EL (cell line): ENCODE measurements around the gene TNFRSF18.
A peak's percentile ranks its signal among the peaks of the same experiment; 100 is the strongest.

Experiments used
- DNase-seq: peaks from one replicate; pipeline ENCODE4 v3.0.0-alpha.2; 2016

TNFRSF18 gene

DNA sequence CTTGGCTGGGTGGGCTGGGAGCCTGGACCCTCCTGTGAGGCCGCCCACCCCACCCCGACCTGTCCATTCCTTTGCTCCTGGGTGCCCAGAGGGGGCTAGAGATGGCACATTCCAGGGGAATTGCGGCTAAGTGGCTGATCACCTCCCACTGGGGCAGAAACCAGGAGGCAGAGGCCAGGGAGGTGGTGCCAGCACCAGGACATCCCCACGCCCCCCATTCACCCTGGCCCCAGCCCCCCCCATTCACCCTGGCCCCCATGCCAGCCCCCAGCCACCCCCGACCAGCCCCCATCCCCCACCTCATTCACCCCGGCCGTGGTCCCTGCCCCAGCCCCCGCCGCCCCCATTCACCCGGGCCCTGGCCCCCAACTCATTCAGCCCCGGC is 33.9 kb upstream of the TNFRSF18 start:
- no peak for DNase-seq

DNA sequence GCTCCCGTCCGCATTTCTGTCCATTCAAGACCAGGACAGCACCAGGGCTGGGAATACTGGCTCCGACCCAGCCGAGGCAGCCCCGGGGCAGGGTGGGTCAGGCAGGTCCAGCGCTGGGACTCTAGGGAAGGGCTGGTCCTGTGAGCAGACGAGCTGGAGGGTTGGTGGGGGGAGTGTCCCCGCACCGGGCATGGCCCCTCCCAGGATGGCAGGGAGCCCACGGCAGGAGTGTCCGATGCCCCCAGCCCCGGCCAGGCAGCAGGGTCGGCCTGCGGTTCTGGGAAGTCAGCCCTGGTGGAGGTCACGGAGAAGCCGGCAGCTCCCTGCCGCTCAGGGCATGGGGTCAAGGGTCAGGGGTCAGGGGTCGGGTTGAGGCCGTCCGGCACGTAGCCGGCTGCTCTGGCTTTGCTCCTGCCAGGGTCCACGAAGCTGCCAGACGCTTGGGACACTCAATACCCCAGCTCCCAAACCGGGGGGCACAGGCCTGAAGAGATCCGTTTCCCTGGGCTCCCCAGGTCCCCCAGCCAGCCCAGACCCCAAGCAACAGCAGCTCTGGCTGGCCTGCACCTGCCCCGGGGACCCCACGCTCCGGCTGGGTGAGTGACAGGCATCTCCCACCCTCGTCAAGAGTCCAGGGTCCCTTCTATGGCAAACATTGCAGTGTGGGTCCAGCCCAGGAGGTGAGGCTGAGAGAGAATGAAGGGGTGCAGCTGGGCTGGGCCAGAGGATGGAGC is 33.4 kb upstream of the TNFRSF18 start:
- no peak for DNase-seq

DNA sequence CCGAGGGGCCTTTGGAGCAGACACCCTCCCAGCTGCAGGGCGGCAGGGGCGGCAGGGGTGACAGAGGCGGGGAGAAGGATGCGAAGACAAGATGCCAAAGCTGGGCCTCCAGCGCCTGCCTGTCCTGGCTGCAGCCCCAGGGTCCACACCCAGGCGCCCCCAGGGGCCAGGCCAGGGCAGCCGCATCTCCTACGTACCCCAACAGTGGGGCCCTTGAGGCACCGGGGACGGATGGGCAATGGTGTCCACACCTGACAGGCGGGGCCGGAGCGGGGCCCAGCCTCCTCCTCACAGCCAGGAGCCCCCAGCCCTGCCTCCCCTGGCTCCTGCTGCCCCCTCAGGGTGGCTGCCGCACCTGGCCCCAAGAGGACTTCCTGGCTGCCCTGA is 32.8 kb upstream of the TNFRSF18 start:
- DNase-seq = no peak

DNA sequence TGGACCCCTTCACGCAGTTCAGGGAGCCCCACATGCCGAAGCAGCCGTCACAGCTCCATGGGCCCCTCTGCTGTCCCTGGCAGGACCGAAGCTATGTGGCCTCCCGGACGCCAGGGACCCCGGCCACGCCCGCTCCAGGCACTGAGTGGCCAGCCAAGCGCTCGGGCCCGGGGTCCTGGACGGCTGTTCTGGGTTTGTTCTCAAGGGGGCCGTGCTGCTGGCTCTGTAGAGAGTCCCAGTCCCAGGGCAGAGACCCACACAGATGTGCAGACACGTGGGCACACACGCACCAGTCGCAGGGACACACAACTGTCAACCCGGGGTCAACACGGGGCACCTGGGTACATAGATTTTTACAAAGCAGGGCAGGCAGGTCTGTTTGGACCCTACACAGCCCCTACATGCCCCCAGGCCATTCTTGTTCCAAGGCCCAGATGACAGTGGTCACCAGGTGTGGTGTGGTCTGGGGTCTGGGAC is 32.3 kb upstream of the TNFRSF18 start:
- no peak for DNase-seq

DNA sequence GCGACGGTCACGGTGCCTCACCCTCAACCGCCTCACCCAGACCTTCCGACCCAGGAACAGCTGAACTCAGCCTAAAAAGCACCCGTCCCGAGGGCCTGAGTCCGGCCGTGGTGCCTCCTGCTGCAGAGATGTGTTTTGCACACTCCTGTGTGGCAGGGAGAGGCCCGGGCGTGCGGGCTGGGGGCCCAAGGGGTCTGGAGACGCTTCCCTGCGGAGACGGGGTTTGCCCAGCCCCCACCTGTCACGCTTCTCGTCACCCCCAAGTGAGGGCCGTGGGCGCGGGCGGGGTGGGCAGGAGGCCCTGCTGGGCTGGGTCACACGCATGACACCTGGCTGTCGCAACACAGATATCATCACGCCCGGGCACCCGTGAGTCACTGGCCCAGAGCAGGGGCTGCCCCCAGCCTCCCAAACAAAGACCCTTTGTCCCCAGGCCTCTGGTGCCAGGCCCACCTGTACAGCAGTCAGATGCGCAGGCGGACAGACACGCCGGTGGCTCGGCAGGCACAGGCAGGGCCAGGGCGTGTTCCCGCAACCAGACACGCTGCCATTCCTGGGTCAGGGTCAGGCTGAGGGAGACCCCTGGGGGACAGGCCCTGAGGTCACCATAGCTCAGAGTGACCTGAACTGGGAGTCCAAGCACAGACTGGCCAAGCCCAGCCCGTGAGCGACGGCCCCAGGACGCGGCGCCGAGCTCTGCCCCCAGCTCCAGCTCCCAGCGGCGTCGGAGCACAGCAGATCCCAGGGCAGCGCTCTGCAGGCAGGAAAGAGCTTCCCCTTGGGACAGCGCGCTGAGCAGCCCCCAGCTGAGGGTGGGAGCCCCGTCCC is 31.7 kb upstream of the TNFRSF18 start:
- no peak for DNase-seq

DNA sequence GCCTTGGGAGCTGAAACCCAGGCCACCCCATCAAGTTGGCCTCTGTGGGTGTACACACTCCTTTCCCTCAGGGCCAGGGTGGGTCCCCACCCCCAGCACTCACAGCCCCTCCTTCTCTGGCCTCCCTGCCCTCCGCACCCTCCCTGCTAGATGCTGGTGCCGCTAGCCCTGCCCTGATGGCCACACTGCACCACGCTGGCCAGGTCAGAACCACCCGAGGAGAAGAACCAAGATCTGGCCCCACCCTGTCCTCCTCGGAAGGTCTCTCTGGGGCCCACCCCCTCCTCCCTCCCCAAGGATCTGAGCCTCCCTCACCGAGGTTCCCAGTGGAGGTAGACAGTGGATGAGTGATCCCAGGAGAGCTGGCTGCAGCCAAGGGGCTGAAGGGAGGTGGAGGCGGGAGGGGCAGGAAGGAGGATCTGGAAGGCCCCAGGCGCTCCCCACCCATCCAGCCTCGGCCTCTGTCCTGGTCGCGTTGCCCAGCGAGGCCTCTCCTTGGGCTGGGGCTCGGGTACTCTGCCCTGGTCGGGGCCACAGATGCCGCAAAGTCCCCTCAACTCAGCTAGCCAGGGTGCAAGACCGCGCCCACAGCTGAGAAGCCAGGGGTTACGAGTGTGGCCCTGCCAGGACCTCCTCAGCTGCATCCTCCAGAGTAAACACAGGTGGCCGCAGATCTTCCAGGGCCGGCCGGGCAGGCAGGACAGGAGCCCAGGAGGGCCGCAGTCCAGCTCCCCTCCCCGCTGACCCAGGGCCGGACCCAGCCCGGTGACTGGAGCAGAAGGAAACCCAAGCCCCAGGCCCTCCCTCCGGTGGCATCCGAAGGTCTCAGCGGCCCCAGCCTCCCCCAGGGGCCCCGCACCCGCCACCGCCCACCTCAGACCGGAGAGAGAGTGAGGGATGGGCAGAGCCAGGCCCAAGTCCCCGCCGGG is 30.8 kb upstream of the TNFRSF18 start:
- no peak for DNase-seq

DNA sequence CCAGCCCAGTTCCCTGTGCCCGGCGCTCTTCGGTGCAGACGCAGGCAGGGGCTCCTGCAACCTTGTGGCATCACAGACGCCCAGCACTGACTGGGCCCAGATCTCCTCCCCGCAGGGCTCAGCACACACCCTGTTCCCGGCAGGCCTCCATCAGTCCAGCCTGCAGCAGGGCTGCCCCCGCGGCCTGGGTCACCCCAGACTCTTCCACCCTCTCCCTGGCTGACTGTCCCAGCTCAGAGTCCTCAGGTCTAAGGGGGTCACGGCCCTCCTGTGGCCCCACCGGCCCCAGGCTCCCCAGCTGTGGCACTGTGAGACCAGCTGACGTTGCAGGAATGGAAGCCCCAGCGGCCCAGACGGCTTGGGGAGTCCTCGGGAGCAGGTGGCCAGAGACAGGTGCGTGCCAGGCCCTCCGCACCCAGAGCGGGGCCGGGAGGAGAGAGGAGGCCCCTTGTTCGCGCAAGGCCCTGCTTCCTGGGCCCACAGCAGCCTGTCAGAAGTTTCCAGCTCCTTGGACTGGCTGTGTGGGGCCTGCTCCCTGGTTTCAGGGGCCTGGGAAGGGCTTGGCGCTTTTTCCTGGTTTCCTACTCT is 29.9 kb upstream of the TNFRSF18 start:
- DNase-seq = no peak

DNA sequence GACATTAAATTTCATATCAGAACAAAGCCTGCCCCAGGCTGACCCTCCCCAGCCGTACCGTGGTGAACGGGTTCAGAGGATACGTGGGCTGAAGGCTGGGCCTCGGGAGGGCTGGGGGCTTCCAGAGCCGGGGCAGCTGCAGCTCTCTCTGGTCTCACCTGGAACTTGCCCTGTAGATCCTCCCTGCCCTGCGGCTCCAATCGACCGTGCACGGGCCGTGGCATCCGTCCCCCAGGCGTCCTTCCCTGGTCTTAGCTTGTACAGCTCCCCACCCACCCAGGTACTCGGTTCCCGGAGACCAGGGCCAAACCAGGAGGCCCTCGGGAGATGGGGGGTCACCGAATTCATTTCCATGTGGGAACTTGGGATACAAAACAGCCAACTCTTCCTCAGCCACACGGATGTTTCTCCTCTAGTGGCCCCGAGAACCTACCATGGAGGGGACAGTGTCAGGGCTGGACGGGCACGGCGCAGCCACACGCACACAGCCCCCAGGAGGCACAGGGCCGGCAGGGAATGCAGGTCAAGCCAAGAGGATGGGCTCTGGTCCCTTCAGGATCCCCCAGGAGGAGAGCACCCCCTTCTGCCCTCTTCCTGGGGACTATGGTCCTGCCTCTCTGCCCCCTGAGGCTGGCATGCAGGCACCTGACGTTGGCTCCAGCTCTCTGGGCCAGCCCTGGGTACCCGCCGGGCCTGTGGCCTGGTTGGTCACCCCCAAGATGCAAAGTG is 28.8 kb upstream of the TNFRSF18 start:
- DNase-seq = no peak

DNA sequence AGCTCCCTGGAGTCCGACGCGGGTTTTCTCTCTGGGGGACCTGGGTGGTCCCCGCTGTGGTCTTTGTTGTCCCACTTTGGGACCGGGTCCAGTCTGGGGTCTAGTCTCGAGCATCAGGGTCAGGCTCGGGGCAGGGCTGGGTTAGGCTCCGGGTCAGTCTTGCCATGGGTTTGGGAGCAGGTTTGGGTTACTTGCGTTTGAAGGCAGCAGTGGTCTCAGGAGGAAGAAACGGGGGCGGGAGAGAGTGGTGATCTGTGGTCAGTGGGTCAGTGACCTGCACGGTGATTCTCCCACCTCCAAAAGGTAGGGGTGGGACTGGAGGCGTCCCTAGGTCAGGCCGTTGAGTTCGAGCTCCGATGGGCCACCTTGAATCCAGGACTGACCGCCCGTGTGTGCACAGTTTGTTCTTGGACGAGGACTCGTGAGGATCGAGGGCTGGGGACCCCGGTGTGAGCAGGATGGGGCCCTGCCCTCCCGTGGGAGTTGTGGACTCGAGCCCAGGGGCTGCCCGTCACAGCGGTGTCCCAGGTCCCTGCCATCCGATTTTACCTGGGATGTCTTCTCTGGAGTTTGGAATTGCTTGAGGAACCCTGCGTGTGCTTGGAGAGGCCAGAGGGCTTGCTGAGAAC is 27.9 kb upstream of the TNFRSF18 start:
- DNase-seq = no peak

DNA sequence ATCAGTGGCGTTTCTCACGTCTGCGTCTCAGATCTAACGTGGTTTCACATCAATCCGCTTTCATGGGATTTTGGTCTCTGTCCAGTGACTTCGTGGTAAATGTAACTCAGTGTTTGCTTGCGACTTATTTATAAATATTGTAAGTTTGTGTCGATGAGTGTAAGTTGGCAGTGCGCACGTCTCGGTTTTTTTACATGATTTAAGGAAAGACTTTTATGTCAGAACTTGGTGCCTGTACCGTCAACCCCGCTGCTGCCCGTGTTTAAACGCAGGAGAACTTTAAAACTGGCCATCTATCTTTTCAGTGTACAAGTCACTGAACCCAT is 27.1 kb upstream of the TNFRSF18 start:
- no peak for DNase-seq

DNA sequence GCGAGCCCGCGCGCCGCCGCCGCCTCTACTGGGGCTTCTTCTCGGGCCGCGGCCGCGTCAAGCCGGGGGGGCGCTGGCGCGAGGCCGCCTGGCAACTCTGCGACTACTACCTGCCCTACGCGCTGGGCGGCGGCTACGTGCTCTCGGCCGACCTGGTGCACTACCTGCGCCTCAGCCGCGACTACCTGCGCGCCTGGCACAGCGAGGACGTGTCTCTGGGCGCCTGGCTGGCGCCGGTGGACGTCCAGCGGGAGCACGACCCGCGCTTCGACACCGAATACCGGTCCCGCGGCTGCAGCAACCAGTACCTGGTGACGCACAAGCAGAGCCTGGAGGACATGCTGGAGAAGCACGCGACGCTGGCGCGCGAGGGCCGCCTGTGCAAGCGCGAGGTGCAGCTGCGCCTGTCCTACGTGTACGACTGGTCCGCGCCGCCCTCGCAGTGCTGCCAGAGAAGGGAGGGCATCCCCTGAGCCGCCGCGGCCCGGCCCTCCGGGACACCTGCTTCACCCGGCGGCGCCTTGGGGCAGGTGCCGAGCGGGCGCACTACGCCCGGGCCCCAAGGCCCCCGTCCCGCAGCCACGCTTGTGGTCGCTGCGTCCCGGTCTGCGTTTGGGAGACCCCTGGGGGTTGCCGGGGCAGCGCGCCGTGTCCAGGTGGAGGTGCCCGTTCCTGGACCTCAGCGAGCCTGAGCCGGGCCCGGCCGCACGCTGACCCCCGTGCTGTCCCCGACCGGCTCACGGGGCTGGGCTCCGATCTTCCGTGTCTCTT is 26.6 kb upstream of the TNFRSF18 start:
- DNase-seq = no peak

DNA sequence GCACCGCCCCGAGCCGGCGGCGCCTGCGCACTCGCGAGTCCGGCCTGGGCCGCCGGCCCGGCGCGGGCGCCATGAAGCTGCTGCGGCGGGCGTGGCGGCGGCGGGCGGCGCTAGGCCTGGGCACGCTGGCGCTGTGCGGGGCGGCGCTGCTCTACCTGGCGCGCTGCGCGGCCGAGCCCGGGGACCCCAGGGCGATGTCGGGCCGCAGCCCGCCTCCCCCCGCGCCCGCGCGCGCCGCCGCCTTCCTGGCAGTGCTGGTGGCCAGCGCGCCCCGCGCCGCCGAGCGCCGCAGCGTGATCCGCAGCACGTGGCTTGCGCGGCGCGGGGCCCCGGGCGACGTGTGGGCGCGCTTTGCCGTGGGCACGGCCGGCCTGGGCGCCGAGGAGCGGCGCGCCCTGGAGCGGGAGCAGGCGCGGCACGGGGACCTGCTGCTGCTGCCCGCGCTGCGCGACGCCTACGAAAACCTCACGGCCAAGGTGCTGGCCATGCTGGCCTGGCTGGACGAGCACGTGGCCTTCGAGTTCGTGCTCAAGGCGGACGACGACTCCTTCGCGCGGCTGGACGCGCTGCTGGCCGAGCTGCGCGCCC is 25.9 kb upstream of the TNFRSF18 start, which contains the start of gene B3GALT6:
B3GALT6 (plus strand) TSS at position 30 of the 588 bp plus-strand sequence; CDS start at position 72, 42 bp downstream.
- no peak for DNase-seq

DNA sequence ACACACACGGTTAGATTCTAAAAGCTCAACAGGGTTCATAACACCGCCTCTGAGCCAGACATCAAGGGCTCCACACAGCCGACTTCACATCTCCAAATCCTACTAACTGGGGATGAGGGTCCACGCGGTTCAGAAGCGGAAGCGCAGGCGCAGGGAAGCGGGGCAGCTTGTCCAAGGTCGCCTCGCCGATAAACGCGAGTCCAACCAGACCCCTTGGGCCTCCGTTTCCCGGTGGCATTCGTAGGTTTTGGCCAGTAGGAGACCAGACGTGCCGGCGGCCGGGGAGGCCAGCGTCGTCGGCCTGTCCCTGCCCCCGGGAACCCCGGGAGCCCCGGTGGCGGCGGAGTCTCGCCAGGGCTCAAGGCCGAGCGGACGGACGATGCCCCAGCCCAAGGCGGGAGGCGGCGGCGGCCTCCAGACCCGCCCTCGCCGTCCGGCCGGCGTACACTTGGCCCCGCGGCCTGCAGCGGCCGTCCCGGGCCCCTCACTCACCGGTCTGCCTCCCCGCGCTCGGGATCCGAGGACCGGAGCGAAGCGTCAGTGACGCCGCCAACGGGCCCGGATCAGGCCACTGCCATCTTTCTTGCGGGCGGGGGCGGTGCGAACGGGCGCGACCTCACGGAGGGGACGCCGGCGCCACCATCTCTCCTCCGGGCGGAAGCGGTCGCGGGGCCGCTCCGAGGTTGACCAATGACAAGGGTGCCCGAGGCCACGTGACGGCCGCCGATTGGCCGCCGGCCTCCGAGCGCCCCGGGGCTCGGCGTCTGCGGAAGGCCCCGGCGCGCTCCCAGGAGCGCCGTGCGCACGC is 25.2 kb upstream of the TNFRSF18 start, which contains the start of gene SDF4:
SDF4 (minus strand) TSS at position 602 of the 808 bp plus-strand sequence. CDS start 3,229 bp downstream, outside the sequence.
- DNase-seq = peak; percentile 96

DNA sequence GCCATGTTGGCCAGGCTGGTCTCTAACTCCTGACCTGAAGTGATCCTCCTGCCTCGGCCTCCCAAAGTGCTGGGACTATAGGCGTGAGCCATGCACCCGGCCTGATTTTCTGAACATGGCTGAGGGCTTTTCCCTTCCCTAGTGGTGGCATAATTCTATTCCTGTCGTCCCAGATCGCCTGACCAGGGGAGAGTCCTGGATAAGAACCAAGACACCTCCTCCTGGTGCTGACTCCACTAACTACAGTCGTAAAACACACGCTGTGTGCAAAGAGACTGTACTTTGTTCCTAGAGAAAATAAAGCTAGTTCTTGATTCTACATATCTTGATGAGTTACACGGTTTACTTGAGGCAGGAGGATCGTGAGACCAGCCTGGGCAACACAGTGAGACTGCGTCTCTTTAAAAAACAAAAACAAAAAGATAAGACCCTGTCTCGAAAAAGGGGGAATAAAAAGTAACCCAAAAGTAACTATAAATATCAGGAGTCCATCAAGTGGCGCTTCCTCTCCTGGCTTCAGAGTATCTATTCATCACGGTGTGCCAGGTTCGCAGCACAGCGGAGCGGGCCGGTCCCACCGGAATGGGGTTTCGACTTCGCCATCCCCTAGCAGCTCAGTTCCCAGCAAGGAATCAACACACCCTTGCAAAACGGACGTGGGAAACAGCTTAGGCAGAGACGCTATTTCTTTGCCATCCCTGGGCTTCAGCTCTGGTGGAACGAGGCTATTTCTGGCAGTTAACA is 24.4 kb upstream of the TNFRSF18 start:
- DNase-seq = peak; percentile 72

DNA sequence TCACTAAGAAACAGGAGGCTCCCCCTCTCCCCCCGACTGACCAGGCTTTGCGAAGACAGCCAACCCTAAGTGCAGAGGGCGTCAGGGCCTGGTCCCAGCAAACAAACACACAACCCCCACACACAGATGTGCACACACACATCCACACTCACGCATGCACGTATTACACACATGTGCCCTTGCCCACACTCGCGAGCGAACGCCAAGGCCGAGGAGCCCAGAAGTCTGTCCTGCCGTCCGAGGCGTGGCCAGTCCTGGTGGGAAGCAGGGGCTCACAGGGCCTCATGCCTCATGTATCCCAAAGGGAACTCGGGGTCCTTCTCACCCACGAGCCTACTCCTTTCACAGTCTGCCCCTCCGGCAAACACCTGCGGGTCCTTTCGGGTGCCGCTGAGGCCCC is 23.4 kb upstream of the TNFRSF18 start:
- DNase-seq = no peak

DNA sequence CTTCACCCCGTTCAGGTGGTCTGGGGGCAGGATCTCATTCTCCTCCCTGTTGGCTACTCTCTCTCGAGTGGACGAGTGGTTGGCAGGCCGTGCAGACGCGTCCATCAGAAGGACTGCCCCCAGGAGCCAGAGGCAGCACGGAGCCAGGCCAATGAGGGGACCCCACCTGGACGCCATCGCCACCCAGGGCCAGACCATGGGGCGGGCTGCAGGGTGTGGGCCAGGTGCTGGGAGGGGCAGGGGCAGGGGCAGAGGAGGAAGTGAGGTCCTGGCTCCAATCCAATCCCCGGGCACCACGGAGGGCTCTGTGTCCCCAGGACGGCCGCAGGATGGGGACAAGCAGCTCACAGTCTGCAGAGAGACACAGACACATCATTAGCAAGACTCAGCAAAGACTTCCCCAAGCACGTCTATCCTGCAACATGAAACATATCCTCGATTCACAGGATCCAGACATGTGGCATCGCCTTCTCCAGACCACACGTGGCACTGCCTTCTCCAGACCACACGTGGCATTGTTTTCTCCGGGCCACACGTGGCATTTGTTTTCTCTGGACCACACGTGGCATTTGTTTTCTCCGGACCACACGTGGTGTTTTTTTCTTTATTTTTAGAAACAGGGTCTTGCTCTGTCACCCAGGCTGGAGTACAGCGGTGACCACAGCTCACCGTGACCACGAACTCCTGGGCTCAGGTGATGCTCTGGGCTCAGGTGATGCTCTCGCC is 22.4 kb upstream of the TNFRSF18 start:
- no peak for DNase-seq

DNA sequence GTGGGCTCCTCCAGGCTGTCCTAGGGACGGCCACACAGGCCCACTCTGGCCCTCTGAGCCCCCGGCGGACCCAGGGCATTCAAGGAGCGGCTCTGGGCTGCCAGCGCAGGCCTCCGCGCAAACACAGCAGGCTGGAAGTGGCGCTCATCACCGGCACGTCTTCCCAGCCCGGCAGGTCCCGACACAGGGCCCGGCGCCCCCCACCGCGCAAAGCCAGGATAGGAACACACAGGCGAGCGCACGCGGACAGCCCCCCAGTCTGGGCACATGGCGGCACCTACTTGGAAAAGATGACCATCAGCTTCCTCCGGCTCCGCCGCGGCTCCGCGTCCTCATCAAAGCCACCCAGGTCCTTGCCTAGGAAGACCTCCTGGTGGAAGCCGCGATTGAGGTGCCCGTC is 21.8 kb upstream of the TNFRSF18 start:
- DNase-seq = no peak

DNA sequence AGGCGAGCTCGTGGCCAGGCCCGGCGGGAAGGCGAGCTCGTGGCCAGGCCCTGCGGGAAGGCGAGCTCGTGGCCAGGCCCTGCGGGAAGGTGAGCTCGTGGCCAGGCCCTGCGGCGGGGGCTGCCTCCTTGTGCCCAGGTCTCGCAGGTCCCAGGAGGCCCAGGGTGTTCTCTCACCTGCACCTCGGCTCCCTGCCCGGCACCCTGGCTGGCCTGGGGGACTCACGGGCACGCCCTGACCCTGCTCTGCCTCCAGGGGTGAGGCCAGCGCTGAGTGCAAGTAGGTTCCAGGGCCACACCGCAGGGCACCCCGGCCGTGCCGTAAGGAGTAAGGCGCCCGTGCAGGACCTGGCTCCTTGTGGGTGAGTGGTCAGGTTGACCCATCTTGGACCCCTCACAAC is 21.0 kb upstream of the TNFRSF18 start:
- no peak for DNase-seq
